Common myeloid progenitor, CD34-positive (primary cell): ENCODE measurements around the gene PTPRN2.

Experiments
- CTCF ChIA-PET: fragments of 350-600 bp; sonication (Branson Sonifier 250); formaldehyde crosslinking; loops from one replicate; lab custom pipeline; 2021; ENCODE audit warnings: antibody characterized with exemption; lab: Charles Lee
- POLR2A ChIA-PET: fragments of 350-600 bp; sonication (Branson Sonifier 250); formaldehyde crosslinking; loops from one replicate; lab custom pipeline; 2021; ENCODE audit warnings: antibody characterized with exemption; lab: Charles Lee
- DNase-seq, 3 donors: peaks; one replicate each; pipeline versions ENCODE4 v3.0.0 to v3.0.0-alpha.2; 2013
- H3K27ac ChIP-seq, 2 experiments: 1 replicate in 1 of 2; 2 replicates in 1 of 2; pipeline ENCODE4 v1.7.0; 2013; ENCODE audit warnings: inconsistent platforms in 2 of 2, low read length in 2 of 2, mild to moderate bottlenecking in 2 of 2, low read depth in 1 of 2, moderate library complexity in 1 of 2; ENCODE audit not compliant: severe bottlenecking in 2 of 2, insufficient read depth in 1 of 2, poor library complexity in 1 of 2
- H3K27me3 ChIP-seq, 5 experiments: replicated peaks in 2 of 5; 1 replicate in 3 of 5; 2 replicates in 2 of 5; pipeline versions ENCODE4 v1.6.1 to v1.7.0; 2013; ENCODE audit warnings: low read length in 4 of 5, mild to moderate bottlenecking in 2 of 5, moderate library complexity in 2 of 5, inconsistent platforms in 1 of 5; ENCODE audit not compliant: insufficient read depth in 5 of 5, control insufficient read depth in 4 of 5
- H3K36me3 ChIP-seq, 4 experiments: 1 replicate in 2 of 4; 2 replicates in 2 of 4; pipeline versions ENCODE4 v1.6.1 to v1.7.0; 2013; ENCODE audit warnings: low read length in 3 of 4, control low read depth in 1 of 4, mild to moderate bottlenecking in 1 of 4; ENCODE audit not compliant: control insufficient read depth in 4 of 4, insufficient read depth in 4 of 4
- H3K4me1 ChIP-seq, 4 experiments: 1 replicate in 3 of 4; 2 replicates in 1 of 4; pipeline versions ENCODE4 v1.6.1 to v1.7.1; 2013; ENCODE audit warnings: low read length in 3 of 4, mild to moderate bottlenecking in 3 of 4, control low read depth in 1 of 4, inconsistent platforms in 1 of 4, moderate library complexity in 1 of 4; ENCODE audit not compliant: control insufficient read depth in 4 of 4, insufficient read depth in 4 of 4; ENCODE audit errors: control extremely low read depth in 1 of 4
- H3K4me3 ChIP-seq, 7 experiments: 1 replicate in 4 of 7; 2 replicates in 3 of 7; pipeline versions ENCODE4 v1.5.1 to v1.7.0; 2013; ENCODE audit warnings: mild to moderate bottlenecking in 7 of 7, low read length in 6 of 7, moderate library complexity in 6 of 7, inconsistent platforms in 2 of 7, low read depth in 2 of 7, control low read depth in 1 of 7; ENCODE audit not compliant: insufficient read depth in 4 of 7, control insufficient read depth in 1 of 7; ENCODE audit errors: extremely low read depth in 1 of 7
- H3K9me3 ChIP-seq, 5 experiments: 1 replicate in 4 of 5; 2 replicates in 1 of 5; pipeline versions ENCODE4 v1.6.1 to v1.7.1; 2013; ENCODE audit warnings: low read length in 4 of 5, mild to moderate bottlenecking in 2 of 5, inconsistent platforms in 1 of 5, low read depth in 1 of 5, moderate library complexity in 1 of 5; ENCODE audit not compliant: control insufficient read depth in 4 of 5, insufficient read depth in 2 of 5; ENCODE audit errors: control extremely low read depth in 1 of 5
- WGBS: methylation state at CpG from one replicate; pipeline ENCODE4 v1.1.5; 2013; ENCODE audit not compliant: insufficient coverage; 5-methylcytosine and 5-hydroxymethylcytosine counted together

Gene PTPRN2

DNA sequence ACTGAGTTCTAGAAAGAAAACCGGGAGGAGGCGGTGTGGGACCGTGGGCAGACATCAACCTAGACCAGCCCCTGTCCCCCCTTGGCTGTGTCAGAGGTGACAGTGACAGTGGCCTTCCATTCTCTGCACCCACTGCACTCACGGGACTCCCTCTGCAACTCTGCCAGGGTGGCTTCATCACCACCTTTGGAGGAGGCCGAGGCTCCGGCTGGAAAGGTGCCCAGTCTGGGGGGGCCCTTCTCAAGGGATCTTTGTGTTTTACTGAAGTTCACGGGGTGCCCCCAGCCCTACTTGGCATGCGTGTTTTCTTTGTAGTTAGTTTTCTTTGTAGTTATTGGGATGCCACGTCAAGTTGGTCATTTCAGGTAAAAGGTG, 833.2 kb downstream of the PTPRN2 start:
- DNase-seq, result no peak
- no peak overlapping the region for H3K4me3 ChIP-seq
- POLR2A ChIA-PET, result no interaction called here
- H3K27me3 ChIP-seq, result peaks cover 0 to 12% (median 0%) of the 10 kb centered on the region in 5 experiments
- H3K4me1 ChIP-seq, result no peaks in the 10 kb centered on the region
- 93% methylated on average over 9 of the region's 9 CpGs for WGBS
- CTCF ChIA-PET, result no interaction called here
- no peaks in the 10 kb centered on the region for H3K36me3 ChIP-seq
- no peaks in the 10 kb centered on the region for H3K9me3 ChIP-seq
- no peak overlapping the region for H3K27ac ChIP-seq

DNA sequence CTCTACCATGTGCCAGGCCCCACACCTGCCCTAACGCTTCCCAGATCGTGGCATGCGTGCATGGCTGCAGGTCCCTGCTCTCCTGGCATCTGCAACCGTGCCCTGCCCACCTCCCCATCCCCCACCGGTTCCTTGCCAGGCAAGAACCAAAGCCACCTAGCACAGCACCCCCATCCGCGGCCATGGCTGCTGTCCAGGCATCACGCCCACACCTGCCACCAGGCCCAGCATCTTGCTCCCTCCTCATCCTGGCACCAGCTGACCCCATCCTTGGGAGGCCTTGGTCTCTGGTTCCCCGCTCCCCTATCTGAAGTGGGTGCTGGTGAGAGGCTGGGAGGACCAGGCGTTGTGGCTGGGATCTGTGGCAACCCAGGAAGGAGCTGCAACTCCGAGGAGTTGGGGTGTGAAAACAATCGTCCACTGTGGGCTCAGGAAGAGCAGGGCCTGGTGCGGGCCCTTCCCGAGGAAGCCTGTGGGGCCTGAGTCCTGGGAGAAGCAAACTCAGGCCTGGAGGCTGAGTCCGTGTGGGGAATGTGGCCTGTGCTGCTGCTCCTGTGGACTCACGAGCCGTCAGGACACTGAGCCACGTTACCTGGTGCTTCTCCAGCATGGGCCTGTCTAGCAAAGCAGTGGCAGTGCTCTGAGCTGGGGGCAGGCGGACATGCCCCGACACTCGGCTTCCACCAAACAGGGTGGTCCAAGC, 833.8 kb downstream of the PTPRN2 start:
- Histone ChIP-seq H3K9me3 (no peaks in the 10 kb centered on the region), H3K4me1 (no peaks in the 10 kb centered on the region), H3K36me3 (no peaks in the 10 kb centered on the region), H3K4me3 (no peak overlapping the region), H3K27ac (no peak overlapping the region), H3K27me3 (peaks cover 0 to 12% (median 0%) of the 10 kb centered on the region in 5 experiments)
- ChIA-PET POLR2A (no interaction called here), CTCF (no interaction called here)
- WGBS, result 93% methylated on average over 18 of the region's 21 CpGs
- DNase-seq, result no peak

GRCh38 chr7:157752832-157753291, 834.8 kb downstream of the PTPRN2 start:
- ChIA-PET CTCF (no interaction called here), POLR2A (no interaction called here)
- DNase-seq, result no peak

GRCh38 chr7:157751951-157752673, 835.5 kb downstream of the PTPRN2 start:
- no peaks in the 10 kb centered on the region for H3K36me3 ChIP-seq
- no peak overlapping the region for H3K4me3 ChIP-seq
- POLR2A ChIA-PET, result interaction anchor here (0.5 kb wide), 1 partner anchor 11 kb away, joined by 3 read pairs; no protein-coding TSS in a partner anchor
- H3K27me3 ChIP-seq, result peaks cover 0 to 4% (median 0%) of the 10 kb centered on the region in 5 experiments
- H3K4me1 ChIP-seq, result no peaks in the 10 kb centered on the region
- 94% methylated on average over 20 of the region's 27 CpGs for WGBS
- H3K27ac ChIP-seq, result no peak overlapping the region
- CTCF ChIA-PET, result no interaction called here
- DNase-seq, result no peak
- no peaks in the 10 kb centered on the region for H3K9me3 ChIP-seq

More at GRCh38 chr7:157752832-157753291, 834.8 kb downstream of the PTPRN2 start:
- Histone ChIP-seq H3K4me1 (no peaks in the 10 kb centered on the region), H3K27me3 (peaks cover 0 to 7% (median 0%) of the 10 kb centered on the region in 5 experiments), H3K36me3 (no peaks in the 10 kb centered on the region), H3K4me3 (no peak overlapping the region), H3K9me3 (no peaks in the 10 kb centered on the region), H3K27ac (no peak overlapping the region)
- 87% methylated on average over 18 of the region's 18 CpGs for WGBS

GRCh38 chr7:157751406-157751805, 836.2 kb downstream of the PTPRN2 start:
- H3K4me1 ChIP-seq, result no peaks in the 10 kb centered on the region
- H3K27me3 ChIP-seq, result peaks cover 0 to 3% (median 0%) of the 10 kb centered on the region in 5 experiments
- 94% methylated on average over 17 of the region's 22 CpGs for WGBS
- H3K27ac ChIP-seq, result no peak overlapping the region
- no peaks in the 10 kb centered on the region for H3K36me3 ChIP-seq
- ChIA-PET POLR2A (interaction anchor here (0.5 kb wide), 1 partner anchor 11 kb away, joined by 3 read pairs; no protein-coding TSS in a partner anchor), CTCF (no interaction called here)
- no peak for DNase-seq
- no peaks in the 10 kb centered on the region for H3K9me3 ChIP-seq
- H3K4me3 ChIP-seq, result no peak overlapping the region

DNA sequence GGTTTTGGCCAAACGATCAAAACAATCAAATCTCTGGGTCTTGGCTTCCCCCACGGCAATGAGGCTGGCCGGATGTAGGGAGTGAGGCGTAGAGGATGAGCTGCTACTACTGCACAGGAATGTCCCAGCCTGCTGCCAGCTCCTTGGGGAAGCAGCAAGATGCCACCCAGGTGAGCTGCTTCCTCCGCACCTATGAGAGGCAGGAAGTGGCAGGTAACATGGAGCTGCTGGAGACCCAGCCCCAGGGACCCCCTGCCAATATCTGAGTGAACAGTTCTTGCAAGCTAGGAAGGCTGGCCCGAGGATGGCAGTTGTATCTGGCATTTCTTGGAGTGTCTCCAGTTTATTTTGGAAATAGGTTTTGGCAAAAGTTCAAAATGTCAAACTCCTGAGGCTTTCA, 837.3 kb downstream of the PTPRN2 start:
- POLR2A ChIA-PET, result no interaction called here
- H3K4me3 ChIP-seq, result no peak overlapping the region
- no peak overlapping the region for H3K27ac ChIP-seq
- no peaks in the 10 kb centered on the region for H3K4me1 ChIP-seq
- DNase-seq, result no peak
- H3K27me3 ChIP-seq, result no peaks in the 10 kb centered on the region
- no peaks in the 10 kb centered on the region for H3K36me3 ChIP-seq
- 91% methylated on average over 5 of the region's 6 CpGs for WGBS
- CTCF ChIA-PET, result no interaction called here
- no peaks in the 10 kb centered on the region for H3K9me3 ChIP-seq
